ENCODE measurements around the gene UNC5B. TPM values are rescaled to one million over a fixed set of nuclear protein-coding genes. Genes with fewer than 3 reads are reported as not detected.

The UNC5B gene
- total and polyA plus RNA-seq, 8 donors: 14.4 to 31.2 (median 21.4) TPM

DNA sequence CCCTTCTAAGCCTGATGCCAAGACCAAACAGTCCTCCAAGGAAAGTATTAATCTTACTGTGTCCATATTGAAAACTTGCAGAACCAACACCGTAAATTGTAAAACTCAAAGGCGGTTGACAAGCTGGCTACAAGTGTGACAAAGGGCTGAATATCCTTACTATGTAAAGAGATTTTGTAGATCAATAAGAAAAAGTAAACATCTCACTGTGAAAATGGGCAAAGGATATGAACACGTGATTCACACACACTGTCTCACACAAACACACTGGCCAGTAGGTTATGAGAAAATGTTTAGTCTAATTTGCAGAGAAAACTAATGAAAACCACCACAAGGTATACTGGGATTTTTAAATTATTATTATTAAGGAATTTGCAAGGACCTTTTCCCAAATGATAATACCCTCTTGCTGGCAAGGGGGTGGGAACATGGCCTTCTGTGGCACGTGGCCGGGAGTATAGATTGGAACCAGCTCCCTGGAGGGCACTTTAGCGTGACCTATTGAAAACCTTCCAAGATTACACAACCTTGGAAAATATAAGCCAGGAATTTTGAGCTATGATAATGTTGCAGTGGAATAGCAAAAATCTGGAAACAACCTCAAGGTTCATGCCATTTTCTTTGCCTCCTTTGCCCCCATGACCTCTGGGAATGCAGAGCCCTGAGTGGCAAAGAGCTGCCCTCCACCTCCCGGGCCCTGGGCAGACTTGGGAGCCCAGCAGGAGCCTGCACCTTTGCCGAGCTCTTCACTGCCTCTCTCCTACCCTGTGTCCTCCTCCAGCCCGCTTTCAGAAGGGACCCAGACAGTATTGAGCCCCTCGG, 80.5 kb downstream of the UNC5B start:
- Histone ChIP-seq H3K4me3 (no peak overlapping the region), H3K27me3 (no peaks in the 10 kb centered on the region), H3K4me1 (peaks cover 0 to 9% of the 10 kb centered on the region in 2 donors), H3K9me3 (no peaks in the 10 kb centered on the region), H3K27ac (no peak overlapping the region), H3K36me3 (peaks cover 0 to 40% of the 10 kb centered on the region in 2 donors)
- TF ChIP-seq, protein P1, sequence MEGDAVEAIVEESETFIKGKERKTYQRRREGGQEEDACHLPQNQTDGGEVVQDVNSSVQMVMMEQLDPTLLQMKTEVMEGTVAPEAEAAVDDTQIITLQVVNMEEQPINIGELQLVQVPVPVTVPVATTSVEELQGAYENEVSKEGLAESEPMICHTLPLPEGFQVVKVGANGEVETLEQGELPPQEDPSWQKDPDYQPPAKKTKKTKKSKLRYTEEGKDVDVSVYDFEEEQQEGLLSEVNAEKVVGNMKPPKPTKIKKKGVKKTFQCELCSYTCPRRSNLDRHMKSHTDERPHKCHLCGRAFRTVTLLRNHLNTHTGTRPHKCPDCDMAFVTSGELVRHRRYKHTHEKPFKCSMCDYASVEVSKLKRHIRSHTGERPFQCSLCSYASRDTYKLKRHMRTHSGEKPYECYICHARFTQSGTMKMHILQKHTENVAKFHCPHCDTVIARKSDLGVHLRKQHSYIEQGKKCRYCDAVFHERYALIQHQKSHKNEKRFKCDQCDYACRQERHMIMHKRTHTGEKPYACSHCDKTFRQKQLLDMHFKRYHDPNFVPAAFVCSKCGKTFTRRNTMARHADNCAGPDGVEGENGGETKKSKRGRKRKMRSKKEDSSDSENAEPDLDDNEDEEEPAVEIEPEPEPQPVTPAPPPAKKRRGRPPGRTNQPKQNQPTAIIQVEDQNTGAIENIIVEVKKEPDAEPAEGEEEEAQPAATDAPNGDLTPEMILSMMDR (IDR thresholded peaks at IDR 0.05): no peak
- no peak for DNase-seq
- ATAC-seq: no peak
- intact Hi-C loops (cut with DNase I): no loop called here

DNA sequence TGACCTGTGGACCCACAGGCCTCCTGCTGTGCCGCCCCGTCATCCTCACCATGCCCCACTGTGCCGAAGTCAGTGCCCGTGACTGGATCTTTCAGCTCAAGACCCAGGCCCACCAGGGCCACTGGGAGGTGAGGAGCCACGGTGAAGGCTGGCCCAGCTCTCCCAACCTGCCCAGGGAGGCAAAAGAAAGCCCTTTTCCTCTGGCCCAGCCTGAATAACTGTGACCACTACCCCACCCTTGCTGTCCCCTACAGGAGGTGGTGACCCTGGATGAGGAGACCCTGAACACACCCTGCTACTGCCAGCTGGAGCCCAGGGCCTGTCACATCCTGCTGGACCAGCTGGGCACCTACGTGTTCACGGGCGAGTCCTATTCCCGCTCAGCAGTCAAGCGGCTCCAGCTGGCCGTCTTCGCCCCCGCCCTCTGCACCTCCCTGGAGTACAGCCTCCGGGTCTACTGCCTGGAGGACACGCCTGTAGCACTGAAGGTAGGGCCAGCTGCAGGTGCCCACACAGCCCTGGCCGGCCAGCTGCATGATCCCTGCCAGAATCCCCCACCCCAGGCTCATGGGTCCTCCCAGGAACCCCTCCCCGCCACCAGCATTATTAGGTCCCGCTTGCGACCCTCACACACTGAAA, 81.2 kb downstream of the UNC5B start:
- Histone ChIP-seq H3K9me3 (no peaks in the 10 kb centered on the region), H3K4me3 (no peak overlapping the region), H3K27me3 (no peaks in the 10 kb centered on the region), H3K4me1 (peaks cover 0 to 9% of the 10 kb centered on the region in 2 donors), H3K27ac (no peak overlapping the region), H3K36me3 (peaks cover 0 to 43% of the 10 kb centered on the region in 2 donors)
- ATAC-seq: peak; percentile 67
- peak in 1 of 4 donors; percentile 83 for DNase-seq
- intact Hi-C loops (cut with DNase I): no loop called here
- TF ChIP-seq, protein P1 (IDR thresholded peaks at IDR 0.05): no peak

DNA sequence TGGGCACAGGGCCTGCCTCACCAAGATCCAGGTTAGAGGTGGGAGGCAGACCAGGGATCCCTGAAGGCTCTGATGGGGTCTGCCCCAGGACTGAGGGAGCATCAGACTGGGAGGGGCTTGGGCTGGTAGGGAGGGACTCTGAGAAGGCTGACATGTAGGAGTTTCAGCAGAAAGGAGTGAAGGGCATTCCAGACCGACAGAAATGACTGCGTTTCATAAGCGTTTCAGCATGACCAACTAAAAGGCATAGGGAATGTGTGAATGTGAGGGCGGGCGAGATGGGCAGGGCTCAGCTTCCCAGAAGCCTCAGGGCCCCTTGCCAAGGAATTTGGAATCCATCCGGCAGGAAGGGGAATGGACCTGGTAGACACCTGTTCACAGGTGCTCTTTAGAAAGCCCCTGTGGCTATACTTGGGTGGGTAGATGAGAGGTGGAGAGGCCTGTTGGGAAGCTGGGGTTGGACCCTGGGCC, 81.8 kb downstream of the UNC5B start:
- H3K4me1 ChIP-seq: peaks cover 0 to 9% of the 10 kb centered on the region in 2 donors
- TF ChIP-seq, protein P1 (IDR thresholded peaks at IDR 0.05): no peak
- peak; percentile 31 for ATAC-seq
- intact Hi-C loops (cut with DNase I): no loop called here
- no peak overlapping the region for H3K27ac ChIP-seq
- peak in 1 of 4 donors; percentile 13 for DNase-seq
- H3K27me3 ChIP-seq: no peaks in the 10 kb centered on the region
- no peak overlapping the region for H3K4me3 ChIP-seq
- H3K36me3 ChIP-seq: peaks cover 0 to 46% of the 10 kb centered on the region in 2 donors
- no peaks in the 10 kb centered on the region for H3K9me3 ChIP-seq

DNA sequence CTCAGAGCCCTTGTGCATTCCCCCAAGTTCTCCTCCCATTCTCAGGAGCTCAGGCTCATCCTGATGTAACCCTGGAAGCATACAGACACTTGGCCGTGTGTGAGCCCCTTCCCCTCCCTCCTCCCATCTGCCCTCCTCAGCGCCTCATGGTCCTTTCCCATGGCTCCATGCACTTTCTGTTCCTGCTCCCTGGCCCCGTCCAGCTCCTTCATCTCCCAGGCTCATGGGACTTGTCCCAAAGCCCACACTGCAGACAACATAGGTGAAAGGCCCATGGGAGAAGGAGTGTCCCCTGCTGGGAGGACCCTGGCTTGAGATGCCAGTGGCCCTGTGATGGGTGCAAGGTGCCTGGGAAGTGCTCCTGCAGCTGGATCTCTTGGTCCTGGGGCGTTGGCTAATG, 82.5 kb downstream of the UNC5B start:
- TF ChIP-seq, protein P1 (IDR thresholded peaks at IDR 0.05): no peak
- ATAC-seq (no peak), DNase-seq (peak in 1 of 4 donors; percentile 28)
- Histone ChIP-seq H3K27ac (no peak overlapping the region), H3K9me3 (no peaks in the 10 kb centered on the region), H3K4me3 (no peak overlapping the region), H3K4me1 (peaks cover 0 to 9% of the 10 kb centered on the region in 2 donors), H3K27me3 (no peaks in the 10 kb centered on the region), H3K36me3 (peaks cover 0 to 46% of the 10 kb centered on the region in 2 donors)
- intact Hi-C loops (cut with DNase I): no loop called here

DNA sequence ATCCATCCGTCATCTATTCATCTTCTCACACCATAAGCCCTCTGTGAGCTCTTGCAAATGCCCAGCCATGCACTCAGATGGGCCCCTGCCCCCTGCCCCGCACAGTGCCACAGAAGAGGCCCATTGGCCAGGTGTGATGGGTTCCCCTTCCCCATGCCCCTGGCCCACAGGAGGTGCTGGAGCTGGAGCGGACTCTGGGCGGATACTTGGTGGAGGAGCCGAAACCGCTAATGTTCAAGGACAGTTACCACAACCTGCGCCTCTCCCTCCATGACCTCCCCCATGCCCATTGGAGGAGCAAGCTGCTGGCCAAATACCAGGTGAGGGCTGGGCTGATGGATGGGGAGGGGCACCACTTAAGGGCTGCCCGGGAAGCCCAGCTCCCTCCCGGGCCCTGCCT, 83.3 kb downstream of the UNC5B start:
- intact Hi-C loops (cut with DNase I): no loop called here
- Histone ChIP-seq H3K36me3 (peaks cover 0 to 46% of the 10 kb centered on the region in 2 donors), H3K9me3 (no peaks in the 10 kb centered on the region), H3K4me3 (no peak overlapping the region), H3K27me3 (no peaks in the 10 kb centered on the region), H3K4me1 (peaks cover 0 to 9% of the 10 kb centered on the region in 2 donors), H3K27ac (no peak overlapping the region)
- ATAC-seq (no peak), DNase-seq (peak in 1 of 4 donors; percentile 43)
- TF ChIP-seq, protein P1 (IDR thresholded peaks at IDR 0.05): no peak
